A549 (cell line): ENCODE data around the gene SLC9A2. TPM values are rescaled to one million over a fixed set of nuclear protein-coding genes. Genes with fewer than 3 reads are reported as not detected.

Source experiments
- ATAC-seq, 2 experiments: fragments of 200-7000 bp in 1 of 2; fragments of >200 bp in 1 of 2; cut with Nextera tagmentation in 1 of 2; cut with Tn5 transposase in 1 of 2; 3 replicates each; pipeline versions ENCODE4 v1.8.0 to v1.9.1; 2018 to 2020; ENCODE audit warnings: mild to moderate bottlenecking in 1 of 2, moderate library complexity in 1 of 2
- CTCF ChIA-PET: fragments of 300-600 bp; sonication (Branson Sonifier 250); formaldehyde crosslinking; extraction: SDS; loops from one replicate; lab custom pipeline; 2021; ENCODE audit warnings: antibody characterized with exemption, inconsistent platforms; lab: Yijun Ruan, JAX
- POLR2A ChIA-PET: fragments of 350-600 bp; formaldehyde crosslinking; extraction: SDS; loops from one replicate; lab custom pipeline; 2021; ENCODE audit warnings: antibody characterized with exemption, inconsistent platforms; lab: Yijun Ruan, JAX
- DNase-seq, 2 experiments: peaks; one replicate each; pipeline versions ENCODE4 v3.0.0 to v3.0.0-alpha.2; 2011 to 2016; ENCODE audit warnings: low read depth in 1 of 2, low spot score in 1 of 2
- FAIRE-seq: peaks from 2 replicates; lab custom pipeline; 2011; peaks lifted over from hg19 to GRCh38; lab: Jason Lieb, UNC
- H3K27ac ChIP-seq, 2 experiments: fragments of >200 bp; sonication (Bioruptor Twin); formaldehyde crosslinking; 3 replicates each; pipeline ENCODE4 v1.5.1; 2016 to 2017
- H3K4me1 ChIP-seq: fragments of >200 bp; sonication (Bioruptor Twin); formaldehyde crosslinking; 3 replicates; pipeline ENCODE4 v1.6.1; 2016
- H3K4me2 ChIP-seq: fragments of >200 bp; sonication (Bioruptor Twin); formaldehyde crosslinking; 3 replicates; pipeline ENCODE4 v1.6.1; 2016
- H3K4me3 ChIP-seq: fragments of >200 bp; sonication (Bioruptor Twin); formaldehyde crosslinking; 3 replicates; pipeline ENCODE4 v1.5.1; 2016
- H3K9me3 ChIP-seq: fragments of >200 bp; sonication (Bioruptor Twin); formaldehyde crosslinking; 3 replicates; pipeline ENCODE4 v1.6.1; 2016
- CHD2 ChIP-seq: fragments of 150-350 bp; IDR thresholded peaks from 2 replicates; pipeline ENCODE4 v1.6.1; 2014; ENCODE audit warnings: low read length; ENCODE audit not compliant: partially characterized antibody
- CTCF ChIP-seq: fragments of >200 bp; sonication (Bioruptor Twin); formaldehyde crosslinking; IDR thresholded peaks from 3 replicates; pipeline ENCODE4 v1.5.1; 2016
- ELK1 ChIP-seq: fragments of 150-350 bp; IDR thresholded peaks from 2 replicates; pipeline ENCODE4 v1.6.1; 2014; ENCODE audit warnings: low read depth, mild to moderate bottlenecking, low read length
- FOSB ChIP-seq: fragments of 250-450 bp; sonication (Bioruptor Pico); IDR thresholded peaks from 2 replicates; pipeline ENCODE4 v1.5.0; 2020; ENCODE audit warnings: mild to moderate bottlenecking, moderate library complexity
- FOXS1 ChIP-seq: fragments of 250-450 bp; sonication (Bioruptor Pico); IDR thresholded peaks from 2 replicates; pipeline ENCODE4 v1.5.0; 2020; ENCODE audit warnings: mild to moderate bottlenecking, moderate library complexity
- GATA3 ChIP-seq: IDR thresholded peaks from 2 replicates; pipeline ENCODE4 v1.6.1; 2012; ENCODE audit warnings: borderline replicate concordance
- HDAC2 ChIP-seq: fragments of 200-600 bp; sonication (generic); IDR thresholded peaks from 2 replicates; pipeline ENCODE4 v1.6.1; 2016
- HEYL ChIP-seq: fragments of 250-450 bp; sonication (Bioruptor Pico); IDR thresholded peaks from 2 replicates; pipeline ENCODE4 v1.8.0; 2021; ENCODE audit warnings: mild to moderate bottlenecking, moderate library complexity
- HOXB13 ChIP-seq: fragments of 250-450 bp; sonication (Bioruptor Pico); IDR thresholded peaks from 2 replicates; pipeline ENCODE4 v1.5.0; 2020; ENCODE audit warnings: low read depth, mild to moderate bottlenecking, moderate library complexity
- KDM1A ChIP-seq: fragments of 200-600 bp; sonication (generic); IDR thresholded peaks from 2 replicates; pipeline ENCODE4 v1.6.1; 2016; ENCODE audit warnings: low read depth, mild to moderate bottlenecking
- MAZ ChIP-seq: fragments of 150-350 bp; IDR thresholded peaks from 2 replicates; pipeline ENCODE4 v1.6.1; 2014; ENCODE audit warnings: antibody characterized with exemption, low read depth, low read length, borderline replicate concordance
- MYC ChIP-seq: IDR thresholded peaks from 2 replicates; pipeline ENCODE4 v1.6.1; 2012; ENCODE audit warnings: mild to moderate bottlenecking, inconsistent platforms, low read length, improper control_type of control experiment, borderline replicate concordance
- NFE2L2 ChIP-seq: fragments of 150-350 bp; conservative IDR thresholded peaks from 2 replicates; pipeline ENCODE4 v1.6.1; 2014; ENCODE audit warnings: low read length
- NPAS2 ChIP-seq: fragments of 250-450 bp; sonication (Bioruptor Pico); IDR thresholded peaks from 2 replicates; pipeline ENCODE4 v1.8.0; 2022; ENCODE audit warnings: mild to moderate bottlenecking, moderate library complexity, borderline replicate concordance
- PBX3 ChIP-seq: IDR thresholded peaks from 2 replicates; pipeline ENCODE4 v1.6.1; 2012
- RAD21 ChIP-seq, 2 experiments: fragments of >200 bp in 1 of 2; sonication (Bioruptor Twin) in 1 of 2; formaldehyde crosslinking in 1 of 2; IDR thresholded peaks in 1 of 2; conservative IDR thresholded peaks in 1 of 2; 2 replicates in 1 of 2; 3 replicates in 1 of 2; pipeline ENCODE4 v1.6.1; 2012 to 2018; ENCODE audit warnings: inconsistent platforms in 1 of 2
- REST ChIP-seq: fragments of 200-600 bp; sonication (generic); IDR thresholded peaks from 2 replicates; pipeline ENCODE4 v1.6.1; 2016; ENCODE audit warnings: antibody characterized with exemption, mild to moderate bottlenecking, moderate library complexity
- RNF2 ChIP-seq: fragments of 200-600 bp; sonication (generic); IDR thresholded peaks from 2 replicates; pipeline ENCODE4 v1.6.1; 2016; ENCODE audit warnings: low read depth, mild to moderate bottlenecking, antibody characterized with exemption, moderate library complexity, borderline replicate concordance
- SMC3 ChIP-seq: fragments of >200 bp; sonication (Bioruptor Twin); formaldehyde crosslinking; IDR thresholded peaks from 3 replicates; pipeline ENCODE4 v1.6.1; 2018; ENCODE audit warnings: inconsistent platforms
- SREBF2 ChIP-seq: fragments of 450-650 bp; IDR thresholded peaks from 2 replicates; pipeline ENCODE4 v1.6.1; 2014; ENCODE audit warnings: mild to moderate bottlenecking, moderate library complexity
- TFCP2L1 ChIP-seq: fragments of 250-450 bp; sonication (Bioruptor Pico); IDR thresholded peaks from 2 replicates; pipeline ENCODE4 v1.5.0; 2021; ENCODE audit warnings: mild to moderate bottlenecking
- WGBS: methylation state at CpG from one replicate; pipeline ENCODE4 v1.1.6; 2017; ENCODE audit errors: missing lambda C conversion rate; 5-methylcytosine and 5-hydroxymethylcytosine counted together
- polyA plus RNA-seq, 4 experiments: library from polyadenylated mRNA; depleted of rRNA in 3 of 4; stranded (reverse); fragments of >200 nt; fragmentation: RNase III in 1 of 4; extraction: RNeasy Plus Mini Kit Qiagen cat#74134 plus additional on column Dnase treatment in 1 of 4; gene quantifications; 2 replicates in 3 of 4; 3 replicates in 1 of 4; pipeline ENCODE4 v1.2.3, GENCODE V29; 2011 to 2017

The SLC9A2 gene
- polyA plus RNA-seq, 2 of the 4 experiments (the other 2 are of a cell fraction), result 3.0 to 4.1 TPM

- FAIRE-seq (peak; percentile 32), DNase-seq (peak; percentile 15 to 53), ATAC-seq (peak; percentile 68 to 74; a peak in 4 of 6 replicates)
- WGBS, result 60% methylated on average over 7 of the region's 7 CpGs
- TF ChIP-seq NFE2L2, result no peak
- TF ChIP-seq SMC3, result peak; percentile 22; the same call in 1 of the 3 replicates
- peak in 1 of 2 experiments; percentile 33; a peak in 2 of 5 replicates for TF ChIP-seq RAD21 (conservative IDR thresholded peaks at IDR 0.05 in 1 of 2, IDR thresholded peaks at IDR 0.05 in 1 of 2)
- TF ChIP-seq CTCF, result peak; percentile 76
- no peak for TF ChIP-seq GATA3
- H3K4me1 ChIP-seq, result no peaks in the 10 kb centered on the region
- H3K27ac ChIP-seq, result no peak overlapping the region
- POLR2A ChIA-PET, result no interaction called here
- CTCF ChIA-PET, result interaction anchor here (0.6 to 2.5 kb wide), 19 partner anchors 8 to 281 kb away, joined by 3 to 21 read pairs (median 3); a partner anchor contains a TSS
- no peak overlapping the region for H3K4me3 ChIP-seq
- no peak overlapping the region for H3K4me2 ChIP-seq
- no peaks in the 10 kb centered on the region for H3K9me3 ChIP-seq
Measured at GRCh38 chr2:102753563-102754159, 134.3 kb downstream of the SLC9A2 start.

GRCh38 chr2:102754456-102755145 is 135.2 kb downstream of the SLC9A2 start:
- H3K9me3 ChIP-seq, result no peaks in the 10 kb centered on the region
- no peak for TF ChIP-seq HEYL (CRISPR knock-in tag)
- TF ChIP-seq HOXB13, result no peak
- TF ChIP-seq TFCP2L1, result no peak
- FAIRE-seq (no peak), ATAC-seq (no peak), DNase-seq (no peak)
- H3K4me1 ChIP-seq, result no peaks in the 10 kb centered on the region
- 92% methylated on average over 3 of the region's 3 CpGs for WGBS
- H3K27ac ChIP-seq, result no peak overlapping the region
- CTCF ChIA-PET, result interaction anchor here (0.6 to 2.5 kb wide), 6 partner anchors 18 to 163 kb away, joined by 3 to 10 read pairs (median 3); a partner anchor contains a TSS
- H3K4me2 ChIP-seq, result no peak overlapping the region
- no peak overlapping the region for H3K4me3 ChIP-seq
- POLR2A ChIA-PET, result no interaction called here

GRCh38 chr2:102755284-102755683 is 135.9 kb downstream of the SLC9A2 start:
- Histone ChIP-seq H3K4me3 (no peak overlapping the region), H3K27ac (no peak overlapping the region), H3K9me3 (no peaks in the 10 kb centered on the region), H3K4me1 (no peaks in the 10 kb centered on the region), H3K4me2 (no peak overlapping the region)
- ATAC-seq, result no peak
- no peak for DNase-seq
- CTCF ChIA-PET, result interaction anchor here (1.0 to 1.3 kb wide), 2 partner anchors 19 to 51 kb away, joined by 3 to 4 read pairs; a partner anchor contains a TSS
- FAIRE-seq, result no peak
- POLR2A ChIA-PET, result no interaction called here
- 90% methylated on average over 4 of the region's 4 CpGs for WGBS
- TF ChIP-seq CTCF, result no peak
- TF ChIP-seq ELK1, result no peak
- no peak for TF ChIP-seq GATA3
- TF ChIP-seq HEYL (CRISPR knock-in tag), result no peak
- TF ChIP-seq MAZ, result no peak
- no peak for TF ChIP-seq KDM1A
- TF ChIP-seq NPAS2 (CRISPR knock-in tag), result no peak
- TF ChIP-seq HDAC2, result no peak
- no peak for TF ChIP-seq FOXS1 (CRISPR knock-in tag)
- no peak for TF ChIP-seq SREBF2
- TF ChIP-seq CHD2, result no peak
- TF ChIP-seq FOSB, result no peak
- TF ChIP-seq PBX3, result no peak
- no peak for TF ChIP-seq MYC
- TF ChIP-seq RNF2, result no peak
- no peak for TF ChIP-seq REST
